K562 (cell line): ENCODE results near the gene LCE1B. TPM values are rescaled to one million over a fixed set of nuclear protein-coding genes. Genes with fewer than 3 reads are reported as not detected.

Source experiments
- ATAC-seq: fragments of 200-7000 bp; cut with Tn5 transposase; 3 replicates; pipeline ENCODE4 v1.9.1; 2020; ENCODE audit warnings: moderate library complexity
- BruUV-seq: library from RNA; stranded (reverse); fragments of 400-500 nt; replicated peaks from 2 replicates; lab custom pipeline; 2021; lab: Mats Ljungman, UMichigan
- CTCF ChIA-PET: fragments of 300-600 bp; formaldehyde crosslinking; extraction: SDS; loops from one replicate; lab custom pipeline; 2021; ENCODE audit warnings: low intra/inter-chr PET ratio; lab: Yijun Ruan, JAX
- POLR2A ChIA-PET: fragments of 300-600, 350-650 bp; sonication (Branson Sonifier 250); formaldehyde crosslinking; extraction: SDS; loops from one replicate; lab custom pipeline; 2021; ENCODE audit warnings: antibody characterized with exemption, inconsistent platforms; lab: Yijun Ruan, JAX
- DNase-seq, 4 experiments: peaks; one replicate each; pipeline versions ENCODE4 v3.0.0 to v3.0.0-alpha.2; 2011 to 2018; ENCODE audit warnings: low spot score in 3 of 4, mixed read lengths in 3 of 4; ENCODE audit errors: extremely low read depth in 1 of 4
- FAIRE-seq: peaks from 2 replicates; lab custom pipeline; 2011; peaks lifted over from hg19 to GRCh38; lab: Jason Lieb, UNC
- H2AFZ ChIP-seq: 2 replicates; pipeline ENCODE4 v1.6.0; 2011; ENCODE audit warnings: low read depth, low read length, control low read depth, inconsistent platforms
- H3K27ac ChIP-seq: fragments of 200-600 bp; 3 replicates; pipeline ENCODE4 v1.8.0; 2011; ENCODE audit warnings: low read depth, mild to moderate bottlenecking, control low read depth, inconsistent platforms, low read length, moderate library complexity, mixed read lengths; ENCODE audit errors: extremely low read depth
- H3K27me3 ChIP-seq, 2 experiments: fragments of 300-600 bp in 1 of 2; 2 replicates in 1 of 2; 3 replicates in 1 of 2; pipeline versions ENCODE4 v1.6.0 to v1.8.0; 2011; ENCODE audit warnings: inconsistent platforms in 2 of 2, low read length in 2 of 2, mild to moderate bottlenecking in 1 of 2, mixed read lengths in 1 of 2, moderate library complexity in 1 of 2; ENCODE audit not compliant: control insufficient read depth in 2 of 2, insufficient read depth in 2 of 2
- H3K36me3 ChIP-seq: fragments of 300-600 bp; 3 replicates; pipeline ENCODE4 v1.8.0; 2011; ENCODE audit warnings: mild to moderate bottlenecking, low read length, inconsistent platforms; ENCODE audit not compliant: control insufficient read depth, insufficient read depth
- H3K4me1 ChIP-seq, 2 experiments: fragments of 200-600 bp in 1 of 2; replicated peaks in 1 of 2; 2 replicates in 1 of 2; 3 replicates in 1 of 2; pipeline versions ENCODE4 v1.5.1 to v1.8.0; 2011; ENCODE audit warnings: inconsistent platforms in 2 of 2, low read length in 2 of 2, mild to moderate bottlenecking in 1 of 2, mixed read lengths in 1 of 2, moderate library complexity in 1 of 2; ENCODE audit not compliant: control insufficient read depth in 2 of 2, insufficient read depth in 2 of 2
- H3K4me2 ChIP-seq: 2 replicates; pipeline ENCODE4 v1.6.1; 2011; ENCODE audit warnings: low read length, control low read depth, inconsistent platforms, mixed read lengths; ENCODE audit not compliant: insufficient read depth
- H3K4me3 ChIP-seq: fragments of 200-600 bp; sonication (generic), shearing (Covaris generic); 2 replicates; pipeline ENCODE4 v1.5.1; 2016; ENCODE audit warnings: control low read depth, inconsistent platforms
- H3K79me2 ChIP-seq: fragments of 200-600 bp; 3 replicates; pipeline ENCODE4 v1.8.0; 2011; ENCODE audit warnings: low read length, inconsistent platforms; ENCODE audit not compliant: control insufficient read depth, insufficient read depth
- H3K9ac ChIP-seq, 2 experiments: 2 replicates each; pipeline versions ENCODE4 v1.6.0 to v1.6.1; 2011; ENCODE audit warnings: low read depth in 2 of 2, low read length in 2 of 2, control low read depth in 1 of 2, inconsistent platforms in 1 of 2, mild to moderate bottlenecking in 1 of 2, mixed read lengths in 1 of 2; ENCODE audit not compliant: insufficient read depth in 1 of 2
- H3K9me1 ChIP-seq: one replicate; pipeline ENCODE4 v1.6.0; 2011; ENCODE audit warnings: inconsistent platforms, mild to moderate bottlenecking, low read length, moderate library complexity; ENCODE audit not compliant: control insufficient read depth, insufficient read depth
- H3K9me3 ChIP-seq: replicated peaks from 2 replicates; pipeline ENCODE4 v1.5.1; 2011; ENCODE audit warnings: low read depth, low read length, inconsistent platforms; ENCODE audit not compliant: control insufficient read depth, insufficient read depth
- H4K20me1 ChIP-seq: replicated peaks from 2 replicates; pipeline ENCODE4 v1.6.1; 2011; ENCODE audit warnings: low read length, inconsistent platforms, mixed read lengths; ENCODE audit not compliant: control insufficient read depth, insufficient read depth
- BCL6 ChIP-seq: fragments of 250-450 bp; sonication (Bioruptor Pico); IDR thresholded peaks from 2 replicates; pipeline ENCODE4 v1.4.0; 2020
- CBFA2T2 ChIP-seq: fragments of 450-650 bp; conservative IDR thresholded peaks from 2 replicates; pipeline ENCODE4 v1.6.1; 2017; ENCODE audit warnings: mild to moderate bottlenecking
- COPS2 ChIP-seq: fragments of 450-650 bp; conservative IDR thresholded peaks from 2 replicates; pipeline ENCODE4 v1.6.1; 2016; ENCODE audit warnings: mild to moderate bottlenecking, moderate library complexity
- CREB1 ChIP-seq, 2 experiments: sonication (generic) in 1 of 2; formaldehyde crosslinking in 1 of 2; IDR thresholded peaks; 2 replicates each; pipeline versions ENCODE4 v1.6.1 to v1.8.0; 2012 to 2022; ENCODE audit warnings: inconsistent platforms in 1 of 2, mild to moderate bottlenecking in 1 of 2, missing genetic modification reagents in 1 of 2, moderate library complexity in 1 of 2
- ELF1 ChIP-seq: fragments of 200-800 bp; sonication (Bioruptor generic); IDR thresholded peaks from 2 replicates; pipeline ENCODE4 v1.6.1; 2016; ENCODE audit warnings: missing genetic modification characterization, missing compliant biosample characterization
- GTF2A2 ChIP-seq: IDR thresholded peaks from 2 replicates; pipeline ENCODE4 v1.6.1; 2016; ENCODE audit warnings: mild to moderate bottlenecking, missing genetic modification characterization, missing compliant biosample characterization
- PYGO2 ChIP-seq: fragments of 450-650 bp; IDR thresholded peaks from 2 replicates; pipeline ENCODE4 v1.6.1; 2016; ENCODE audit warnings: mild to moderate bottlenecking, missing genetic modification characterization, moderate library complexity, missing compliant biosample characterization
- SRF ChIP-seq, 2 experiments: fragments of 250-450, 450-650 bp in 1 of 2; sonication (Bioruptor Pico) in 1 of 2; sonication (generic) in 1 of 2; formaldehyde crosslinking; IDR thresholded peaks; 2 replicates each; pipeline versions ENCODE4 v1.5.0 to v1.5.1; 2020 to 2022; ENCODE audit warnings: mild to moderate bottlenecking in 1 of 2, missing genetic modification reagents in 1 of 2
- ZC3H4 ChIP-seq: sonication (generic); formaldehyde crosslinking; IDR thresholded peaks from 2 replicates; pipeline ENCODE4 v1.9.0; 2021; ENCODE audit warnings: missing genetic modification reagents, borderline replicate concordance
- ZNF740 ChIP-seq, 3 experiments: fragments of 200-800 bp in 1 of 3; sonication (Bioruptor generic) in 1 of 3; sonication (generic) in 1 of 3; formaldehyde crosslinking in 1 of 3; IDR thresholded peaks; 2 replicates each; pipeline versions ENCODE4 v1.6.1 to v1.8.0; 2016 to 2022; ENCODE audit warnings: mild to moderate bottlenecking in 2 of 3, missing compliant biosample characterization in 2 of 3, missing genetic modification characterization in 2 of 3, missing genetic modification reagents in 1 of 3
- WGBS: fragments of 100-300 bp; shearing (Covaris generic); methylation state at CpG from one replicate; pipeline ENCODE4 v1.1.6; 2016; ENCODE audit warnings: low coverage, mixed read lengths; ENCODE audit not compliant: insufficient coverage; ENCODE audit errors: missing lambda C conversion rate; 5-methylcytosine and 5-hydroxymethylcytosine counted together
- in situ Hi-C: fragments of 300-500 bp; cut with MboI; formaldehyde crosslinking; loops from 4 replicates; pipeline ENCODE4 v1.15.0; 2018; ENCODE audit warnings: inconsistent platforms, mixed read lengths
- intact Hi-C: fragments of 100-400 bp; cut with micrococcal nuclease; formaldehyde crosslinking; loops from 2 replicates; pipeline ENCODE4 v1.14.2; 2022
- polyA plus RNA-seq, 8 experiments: library from polyadenylated mRNA; depleted of rRNA in 4 of 8; stranded (reverse) in 5 of 8; unstranded in 3 of 8; fragments of >200 nt; fragmentation: Nextera tagmentation in 2 of 8; fragmentation: Illumina TruSeq in 1 of 8; extraction: Ambion mirVana in 2 of 8; extraction: Trizol in 1 of 8; gene quantifications; 2 replicates each; pipeline versions ENCODE4 v1.2.1 to v1.2.3, GENCODE V29; 2011 to 2014; ENCODE audit warnings: inconsistent platforms in 1 of 8, missing spikeins in 1 of 8
- total RNA-seq, 7 experiments: library from RNA; depleted of rRNA in 6 of 7; stranded (reverse); fragments of >200 nt in 6 of 7; fragmentation: Illumina TruSeq in 2 of 7; extraction: Trizol in 2 of 7; gene quantifications; 2 replicates each; pipeline versions ENCODE4 v1.2.1 to v1.2.3, GENCODE V29; 2011 to 2021; ENCODE audit warnings: low replicate concordance in 1 of 7
- TF ChIP-seq, protein P1 (sequence below), 2 experiments: IDR thresholded peaks; 2 replicates each; pipeline ENCODE4 v1.6.1; 2012; ENCODE audit warnings: improper control_type of control experiment in 2 of 2, low read depth in 2 of 2, low read length in 2 of 2, borderline replicate concordance in 1 of 2

The LCE1B gene
- total and polyA plus RNA-seq, 9 of the 15 experiments (the other 6 are each of a cell fraction or from before 2014, with no cell fraction given), result not detected

- FAIRE-seq (no peak), DNase-seq (no peak), ATAC-seq (no peak)
- H3K9me3 ChIP-seq, result no peaks in the 10 kb centered on the region
- no peak for TF ChIP-seq BCL6 (CRISPR knock-in tag)
- CTCF ChIA-PET, result no interaction called here
- BruUV-seq, result no TSS peak
- POLR2A ChIA-PET, result interaction anchor here (0.7 to 0.9 kb wide), 2 partner anchors 10 to 25 kb away, joined by 3 read pairs; partner anchors contain the start of gene LCE1A
- H2AFZ ChIP-seq, result no peak overlapping the region
- in situ Hi-C loops (no loop called here), intact Hi-C loops (no loop called here)
- 0% methylated on average over 2 of the region's 2 CpGs for WGBS
- no peak overlapping the region for H3K4me3 ChIP-seq
- H3K27ac ChIP-seq, result no peak overlapping the region
- no peak overlapping the region for H3K9ac ChIP-seq
- no peaks in the 10 kb centered on the region for H3K36me3 ChIP-seq
- no peaks in the 10 kb centered on the region for H3K9me1 ChIP-seq
- no peaks in the 10 kb centered on the region for H3K4me1 ChIP-seq
- H3K79me2 ChIP-seq, result no peaks in the 10 kb centered on the region
- H3K4me2 ChIP-seq, result no peak overlapping the region
- H3K27me3 ChIP-seq, result no peaks in the 10 kb centered on the region
- no peaks in the 10 kb centered on the region for H4K20me1 ChIP-seq
Measured at GRCh38 chr1:152836870-152837269, 25.1 kb downstream of the LCE1B start.

DNA sequence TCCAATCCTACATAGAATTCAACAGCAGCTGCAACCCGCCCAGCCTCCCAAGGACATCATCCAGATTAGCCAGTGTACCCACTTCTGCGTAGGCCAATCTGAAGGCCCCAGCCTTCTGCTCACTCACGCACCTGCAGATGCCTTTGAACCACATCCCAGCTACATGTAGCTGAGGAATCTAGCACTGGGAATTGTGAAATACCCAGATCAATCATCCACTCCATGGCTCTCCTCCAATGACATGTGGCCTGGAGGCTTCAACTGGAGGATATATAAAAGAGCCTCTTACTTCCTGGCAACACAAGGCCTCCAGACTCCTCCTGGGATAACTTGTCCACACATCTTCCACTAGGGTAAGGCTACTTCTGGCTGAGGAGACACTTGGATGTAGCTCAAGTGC is 30.8 kb downstream of the LCE1B start, which contains the start of gene LCE6A:
LCE6A (plus strand) TSS at position 301 of the 400 bp plus-strand sequence. CDS start 665 bp downstream, outside the sequence.
- BruUV-seq, result no TSS peak
- TF ChIP-seq CREB1 (IDR thresholded peaks at IDR 0.05), result no peak
- TF ChIP-seq CREB1 (CRISPR knock-in tag; IDR thresholded peaks at IDR 0.05), result no peak
- TF ChIP-seq, protein P1, sequence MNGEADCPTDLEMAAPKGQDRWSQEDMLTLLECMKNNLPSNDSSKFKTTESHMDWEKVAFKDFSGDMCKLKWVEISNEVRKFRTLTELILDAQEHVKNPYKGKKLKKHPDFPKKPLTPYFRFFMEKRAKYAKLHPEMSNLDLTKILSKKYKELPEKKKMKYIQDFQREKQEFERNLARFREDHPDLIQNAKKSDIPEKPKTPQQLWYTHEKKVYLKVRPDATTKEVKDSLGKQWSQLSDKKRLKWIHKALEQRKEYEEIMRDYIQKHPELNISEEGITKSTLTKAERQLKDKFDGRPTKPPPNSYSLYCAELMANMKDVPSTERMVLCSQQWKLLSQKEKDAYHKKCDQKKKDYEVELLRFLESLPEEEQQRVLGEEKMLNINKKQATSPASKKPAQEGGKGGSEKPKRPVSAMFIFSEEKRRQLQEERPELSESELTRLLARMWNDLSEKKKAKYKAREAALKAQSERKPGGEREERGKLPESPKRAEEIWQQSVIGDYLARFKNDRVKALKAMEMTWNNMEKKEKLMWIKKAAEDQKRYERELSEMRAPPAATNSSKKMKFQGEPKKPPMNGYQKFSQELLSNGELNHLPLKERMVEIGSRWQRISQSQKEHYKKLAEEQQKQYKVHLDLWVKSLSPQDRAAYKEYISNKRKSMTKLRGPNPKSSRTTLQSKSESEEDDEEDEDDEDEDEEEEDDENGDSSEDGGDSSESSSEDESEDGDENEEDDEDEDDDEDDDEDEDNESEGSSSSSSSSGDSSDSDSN (IDR thresholded peaks at IDR 0.05; ENCODE audit: borderline replicate concordance in 1 of 2, low read depth in 2 of 2, low read length in 2 of 2), result no peak
- TF ChIP-seq ELF1 (tag), result no peak
- no peak for TF ChIP-seq ZC3H4
- no peak for TF ChIP-seq GTF2A2 (tag)
- no peak for TF ChIP-seq ZNF740 (CRISPR knock-in tag; IDR thresholded peaks at IDR 0.05)
- no peak for TF ChIP-seq ZNF740 (tag; IDR thresholded peaks at IDR 0.05)
- TF ChIP-seq COPS2, result no peak
- TF ChIP-seq CBFA2T2, result no peak
- no peak for TF ChIP-seq PYGO2 (tag)
- TF ChIP-seq SRF (CRISPR knock-in tag; IDR thresholded peaks at IDR 0.05), result no peak

More for the DNA sequence above, 30.8 kb downstream of the LCE1B start, which contains the start of gene LCE6A:
- no peaks in the 10 kb centered on the region for H3K79me2 ChIP-seq
- H3K9ac ChIP-seq, result no peak within 1 kb of the TSS
- H3K9me3 ChIP-seq, result no peaks in the 10 kb centered on the region
- no peaks in the 10 kb centered on the region for H4K20me1 ChIP-seq
- no peaks in the 10 kb centered on the region for H3K9me1 ChIP-seq
- no peak within 1 kb of the TSS for H3K4me3 ChIP-seq
- no peak within 1 kb of the TSS for H3K4me2 ChIP-seq
- WGBS, result 0% methylated on average over 3 of the region's 3 CpGs
- H3K36me3 ChIP-seq, result no peaks in the 10 kb centered on the region
- no peaks in the 10 kb centered on the region; a peak in 1 of 5 replicates for H3K27me3 ChIP-seq
- intact Hi-C loops, result no loop called here
- no peak for FAIRE-seq
- DNase-seq, result no peak
- in situ Hi-C loops, result no loop called here
- CTCF ChIA-PET, result no interaction called here
- no peak within 1 kb of the TSS for H3K27ac ChIP-seq
- H2AFZ ChIP-seq, result no peak within 1 kb of the TSS
- no peak for ATAC-seq
- POLR2A ChIA-PET, result no interaction called here
- H3K4me1 ChIP-seq, result no peaks in the 10 kb centered on the region
